WTC11 (cell line): ENCODE results near the gene FAM53B.

Source experiments
- CBFB ChIP-seq: sonication (generic); formaldehyde crosslinking; IDR thresholded peaks from 2 replicates; pipeline ENCODE4 v1.8.1; 2022; ENCODE audit warnings: mild to moderate bottlenecking, low read depth, missing genetic modification reagents
- CTCF ChIP-seq: fragments of 200-600 bp; IDR thresholded peaks from 2 replicates; pipeline ENCODE4 v1.8.0; 2022; ENCODE audit warnings: antibody characterized with exemption
- MAX ChIP-seq: sonication (generic); formaldehyde crosslinking; IDR thresholded peaks from 2 replicates; pipeline ENCODE4 v1.8.0; 2022; ENCODE audit warnings: mild to moderate bottlenecking, missing genetic modification reagents
- PREB ChIP-seq: sonication (generic); formaldehyde crosslinking; IDR thresholded peaks from 2 replicates; pipeline ENCODE4 v1.8.1; 2022; ENCODE audit warnings: mild to moderate bottlenecking, missing genetic modification reagents, moderate library complexity, borderline replicate concordance
- SP1 ChIP-seq: sonication (generic); formaldehyde crosslinking; conservative IDR thresholded peaks from 2 replicates; pipeline ENCODE4 v1.8.1; 2022; ENCODE audit warnings: missing genetic modification reagents
- ZBTB43 ChIP-seq: sonication (generic); formaldehyde crosslinking; IDR thresholded peaks from 2 replicates; pipeline ENCODE4 v1.8.1; 2023; ENCODE audit warnings: mild to moderate bottlenecking, missing genetic modification reagents
- ZNF263 ChIP-seq: sonication (generic); formaldehyde crosslinking; IDR thresholded peaks from 2 replicates; pipeline ENCODE4 v1.8.1; 2022; ENCODE audit warnings: low read depth, mild to moderate bottlenecking, moderate library complexity, missing genetic modification reagents
- TF ChIP-seq, protein P1 (sequence below): sonication (generic); formaldehyde crosslinking; IDR thresholded peaks from 2 replicates; pipeline ENCODE4 v1.8.1; 2022; ENCODE audit warnings: low read depth, missing genetic modification reagents, borderline replicate concordance
- TF ChIP-seq, protein P2 (sequence below): fragments of 250-450 bp; sonication (Bioruptor Pico); IDR thresholded peaks from 2 replicates; pipeline ENCODE4 v2.1.2; 2022; ENCODE audit warnings: mild to moderate bottlenecking, moderate library complexity

DNA sequence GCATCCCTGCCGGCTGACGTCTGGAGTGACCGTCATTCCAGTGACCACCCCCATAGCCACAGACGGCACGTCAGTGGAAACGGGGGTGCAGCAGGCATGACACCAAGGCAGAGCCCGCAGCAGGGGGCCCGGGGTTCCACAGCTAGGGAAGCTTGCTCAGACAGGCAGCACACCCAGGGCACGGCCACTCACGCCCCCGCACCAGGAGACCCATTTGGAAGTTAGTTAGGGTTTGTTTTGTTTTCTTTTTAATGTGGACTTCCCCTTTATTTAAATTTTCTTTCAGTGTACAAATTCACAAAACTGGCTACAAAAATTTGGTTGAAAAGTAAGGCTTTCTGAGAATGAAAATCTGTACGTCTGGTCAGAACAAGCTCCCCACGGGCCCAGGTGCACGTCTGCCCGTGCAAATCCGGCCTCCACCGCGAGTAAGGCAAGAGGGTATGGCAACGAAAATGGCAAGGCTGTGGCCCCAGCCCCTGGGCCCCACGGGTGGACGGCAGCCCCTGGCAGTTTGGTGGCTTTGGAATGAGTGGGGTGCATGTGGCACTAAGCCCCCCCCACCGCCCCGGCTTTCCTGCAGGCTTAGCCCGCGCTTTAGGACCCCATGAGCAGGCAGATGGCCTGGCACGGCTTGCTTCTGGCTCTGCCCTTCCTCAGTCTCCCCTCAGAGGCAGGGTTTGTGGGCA is 124.2 kb downstream of the FAM53B start:
- TF ChIP-seq CTCF (no peak), MAX (no peak), PREB (CRISPR knock-in tag) (no peak), ZBTB43 (CRISPR knock-in tag) (no peak), ZNF263 (CRISPR knock-in tag) (no peak), SP1 (CRISPR knock-in tag) (no peak), CBFB (CRISPR knock-in tag) (no peak)
- TF ChIP-seq, protein P1, sequence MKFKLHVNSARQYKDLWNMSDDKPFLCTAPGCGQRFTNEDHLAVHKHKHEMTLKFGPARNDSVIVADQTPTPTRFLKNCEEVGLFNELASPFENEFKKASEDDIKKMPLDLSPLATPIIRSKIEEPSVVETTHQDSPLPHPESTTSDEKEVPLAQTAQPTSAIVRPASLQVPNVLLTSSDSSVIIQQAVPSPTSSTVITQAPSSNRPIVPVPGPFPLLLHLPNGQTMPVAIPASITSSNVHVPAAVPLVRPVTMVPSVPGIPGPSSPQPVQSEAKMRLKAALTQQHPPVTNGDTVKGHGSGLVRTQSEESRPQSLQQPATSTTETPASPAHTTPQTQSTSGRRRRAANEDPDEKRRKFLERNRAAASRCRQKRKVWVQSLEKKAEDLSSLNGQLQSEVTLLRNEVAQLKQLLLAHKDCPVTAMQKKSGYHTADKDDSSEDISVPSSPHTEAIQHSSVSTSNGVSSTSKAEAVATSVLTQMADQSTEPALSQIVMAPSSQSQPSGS, result no peak
- TF ChIP-seq, protein P2, sequence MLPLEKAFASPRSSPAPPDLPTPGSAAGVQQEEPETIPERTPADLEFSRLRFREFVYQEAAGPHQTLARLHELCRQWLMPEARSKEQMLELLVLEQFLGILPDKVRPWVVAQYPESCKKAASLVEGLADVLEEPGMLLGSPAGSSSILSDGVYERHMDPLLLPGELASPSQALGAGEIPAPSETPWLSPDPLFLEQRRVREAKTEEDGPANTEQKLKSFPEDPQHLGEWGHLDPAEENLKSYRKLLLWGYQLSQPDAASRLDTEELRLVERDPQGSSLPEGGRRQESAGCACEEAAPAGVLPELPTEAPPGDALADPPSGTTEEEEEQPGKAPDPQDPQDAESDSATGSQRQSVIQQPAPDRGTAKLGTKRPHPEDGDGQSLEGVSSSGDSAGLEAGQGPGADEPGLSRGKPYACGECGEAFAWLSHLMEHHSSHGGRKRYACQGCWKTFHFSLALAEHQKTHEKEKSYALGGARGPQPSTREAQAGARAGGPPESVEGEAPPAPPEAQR (CRISPR knock-in tag), result no peak
